Hepatic stellate cell (primary cell): ENCODE results near the gene SIGLEC14.
"Not testable (repeated sequence)": the region's sequence is repeated elsewhere in the genome, so short reads cannot be mapped to it uniquely, and the experiment has no call there.

Experiments
- DNase-seq: peaks from one replicate; pipeline ENCODE4 v3.0.0; 2011; ENCODE audit warnings: low spot score

The SIGLEC14 gene

DNA sequence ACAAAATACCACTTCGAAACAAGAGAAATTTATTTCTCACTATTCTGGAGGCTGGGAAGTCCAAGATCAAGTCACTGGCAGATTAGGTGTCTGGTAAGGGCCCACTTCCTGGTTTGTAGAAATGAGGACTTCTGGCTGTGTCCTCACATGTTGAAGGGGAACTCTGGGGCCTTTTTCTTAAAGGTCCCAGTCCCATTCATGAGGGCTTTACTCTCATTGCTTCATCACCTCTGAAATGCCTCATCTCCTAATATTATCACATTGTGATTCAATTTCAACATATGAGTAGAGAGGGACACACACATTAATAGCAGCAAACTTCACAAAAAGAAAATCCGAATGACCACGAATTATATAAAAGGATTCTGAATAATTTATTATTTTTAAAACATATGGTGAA, 21.6 kb upstream of the SIGLEC14 start:
- no peak for DNase-seq

- DNase-seq = no peak
Measured at GRCh38 chr19:51664997-51665396, 18.4 kb upstream of the SIGLEC14 start.

DNA sequence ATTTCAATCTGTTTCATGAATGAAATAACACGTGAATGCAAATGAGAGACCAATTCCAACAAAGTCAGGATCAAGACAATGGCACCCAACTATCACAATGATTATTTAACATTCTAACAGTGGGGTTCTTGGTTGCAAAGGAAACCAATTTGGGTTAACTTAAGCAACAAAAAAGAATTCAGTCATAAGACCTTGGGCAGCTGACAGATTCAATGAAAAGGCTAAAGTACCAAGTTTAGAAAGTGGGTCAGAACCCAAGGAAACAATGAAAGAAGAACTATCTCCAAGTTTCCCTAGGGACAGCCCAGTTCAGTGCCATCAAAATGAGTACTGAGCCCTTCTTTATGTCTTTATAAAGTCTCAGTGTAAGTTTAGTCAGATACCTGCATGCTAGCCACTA, 17.5 kb upstream of the SIGLEC14 start:
- no peak for DNase-seq

GRCh38 chr19:51663650-51664049, 17.0 kb upstream of the SIGLEC14 start:
- no peak for DNase-seq

DNA sequence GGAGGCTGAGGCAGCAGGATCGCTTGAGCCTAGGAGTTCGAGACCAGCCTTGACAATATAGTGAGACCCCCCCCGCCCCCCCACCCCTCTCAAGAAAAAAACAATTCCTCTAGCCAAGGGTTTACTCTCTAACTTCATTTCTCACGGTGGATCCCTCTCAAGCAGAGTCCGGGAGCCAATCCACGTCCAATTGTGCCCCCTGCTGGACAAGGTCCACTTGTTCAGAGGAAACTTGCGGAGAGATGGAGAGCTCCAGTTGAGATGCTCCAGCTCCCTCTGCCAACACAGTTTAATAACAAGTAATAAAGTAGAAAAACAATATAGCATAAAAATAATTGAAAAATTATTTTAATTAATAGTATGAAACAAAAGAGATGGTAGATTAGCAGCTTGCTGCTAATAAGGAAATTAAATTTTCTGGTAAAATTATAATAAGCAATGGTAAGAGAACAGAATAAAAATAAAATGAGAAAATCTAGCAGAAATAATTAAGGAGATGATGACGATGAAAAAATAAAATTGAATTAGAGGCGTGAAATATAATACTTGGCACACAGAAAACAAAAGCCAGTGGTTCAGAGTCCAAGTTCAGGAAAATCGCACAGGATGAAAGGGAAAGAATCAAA, 14.5 kb upstream of the SIGLEC14 start:
- peak; percentile 71 for DNase-seq

DNA sequence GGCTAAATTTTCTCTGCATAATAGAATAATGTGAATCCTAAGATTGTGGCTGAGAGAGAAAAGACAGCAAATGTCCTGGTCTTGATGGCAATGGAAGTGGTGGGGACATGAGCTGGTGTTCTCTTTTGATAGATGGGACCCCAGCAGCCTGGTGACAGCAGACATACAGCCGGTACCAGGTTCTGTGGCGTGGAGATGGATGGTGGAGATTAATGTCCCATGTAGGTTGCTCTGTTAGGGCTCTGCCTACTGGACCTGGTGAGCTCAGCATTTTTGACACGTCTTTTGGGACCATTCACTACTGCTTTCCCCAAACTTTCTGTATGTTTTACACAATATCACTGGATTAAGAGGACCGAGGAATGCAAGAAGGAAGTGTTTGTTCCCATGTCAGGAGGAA, 8.2 kb upstream of the SIGLEC14 start:
- DNase-seq = no peak

DNA sequence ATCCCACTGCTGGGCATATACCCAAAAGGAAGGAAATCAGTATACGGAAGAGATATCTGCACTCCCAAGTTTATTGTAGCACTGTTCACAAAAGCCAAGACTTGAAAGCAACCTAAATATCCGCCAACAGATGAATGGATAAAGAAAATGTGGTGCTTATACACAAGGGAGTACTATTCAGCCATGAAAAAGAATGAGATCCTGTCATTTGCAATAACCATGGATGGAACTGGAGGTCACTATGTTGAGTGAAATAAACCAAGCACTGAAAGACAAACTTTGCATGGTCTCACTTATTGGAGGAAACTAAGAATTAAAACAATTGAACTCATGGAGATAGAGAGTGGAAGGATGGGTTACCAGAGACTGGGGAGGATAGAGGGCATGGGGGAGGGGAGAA, 6.5 kb upstream of the SIGLEC14 start:
- DNase-seq = no peak

DNA sequence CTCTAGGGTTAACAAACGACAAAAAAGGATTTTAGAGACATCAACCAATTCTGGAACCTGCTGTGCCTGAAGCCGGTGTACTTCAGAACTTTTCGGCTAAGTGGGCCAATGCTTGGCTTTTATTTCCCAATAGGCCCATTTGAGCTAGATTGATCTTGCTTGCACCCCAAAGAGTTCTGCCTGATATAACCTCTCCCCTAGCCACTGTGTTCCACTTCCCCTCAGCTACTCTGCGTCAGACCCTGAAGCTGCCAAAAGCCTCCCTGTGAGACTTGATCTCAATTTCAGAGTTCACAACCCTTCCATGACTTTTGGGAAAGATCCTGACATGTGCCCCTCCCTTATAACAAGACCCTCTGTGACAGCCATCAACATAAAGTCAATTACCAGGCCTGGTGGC, 5.6 kb upstream of the SIGLEC14 start:
- no peak for DNase-seq

DNA sequence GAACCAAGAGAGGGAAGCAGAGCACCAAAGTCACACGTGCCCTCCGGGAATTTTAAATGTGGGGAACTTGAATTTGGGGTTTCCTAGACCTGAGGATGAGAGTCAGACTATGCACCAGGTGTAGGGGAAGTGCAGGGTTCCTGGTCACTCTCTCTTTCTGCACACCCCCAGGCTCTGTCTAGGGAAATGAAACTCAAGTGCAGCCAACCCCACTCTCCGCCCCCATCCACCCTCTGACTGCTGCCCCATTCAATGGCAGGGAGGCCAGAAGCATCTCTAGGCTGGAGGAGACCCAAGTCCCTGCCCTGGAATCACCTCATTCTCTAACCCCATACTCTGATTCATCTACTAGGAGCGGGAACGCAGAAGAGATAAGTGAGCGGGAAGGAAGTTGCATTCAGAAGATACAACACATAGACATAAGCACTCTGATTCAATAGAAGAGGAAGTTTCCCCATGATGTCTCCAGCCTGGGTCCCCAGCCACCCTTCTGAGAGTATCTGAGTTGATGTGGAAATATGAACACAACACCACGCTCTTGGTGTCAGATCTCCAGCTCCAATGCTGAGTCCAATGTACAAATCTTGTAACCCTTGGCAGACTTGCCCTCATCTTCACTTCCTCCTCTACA, 4.7 kb upstream of the SIGLEC14 start:
- DNase-seq = no peak

- DNase-seq = no peak
Measured at GRCh38 chr19:51647318-51647717, 693 bp upstream of the SIGLEC14 start.

- DNase-seq = no peak
Measured at GRCh38 chr19:51644636-51645271, 1.9 kb downstream of the SIGLEC14 start.

DNA sequence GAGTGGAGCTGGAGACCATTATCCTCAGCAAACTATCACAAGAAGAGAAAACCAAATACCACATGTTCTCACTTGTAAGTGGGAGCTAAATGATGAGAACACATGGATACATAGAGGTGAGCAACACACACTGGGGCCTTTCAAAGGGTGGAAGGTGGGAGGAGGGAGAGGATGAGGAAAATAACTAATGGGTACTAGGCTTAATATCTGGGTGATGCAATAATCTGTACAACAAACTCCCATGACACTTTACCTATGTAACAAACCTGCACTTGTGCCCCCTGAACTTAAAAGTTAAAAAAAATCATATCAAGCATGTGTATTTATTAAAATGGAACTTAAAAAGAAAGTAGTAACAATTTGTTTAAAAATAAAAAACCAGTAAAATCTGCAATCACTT, 5.0 kb downstream of the SIGLEC14 start:
- no peak for DNase-seq

- no peak for DNase-seq
Measured at GRCh38 chr19:51640386-51640785, 6.2 kb downstream of the SIGLEC14 start.

DNA sequence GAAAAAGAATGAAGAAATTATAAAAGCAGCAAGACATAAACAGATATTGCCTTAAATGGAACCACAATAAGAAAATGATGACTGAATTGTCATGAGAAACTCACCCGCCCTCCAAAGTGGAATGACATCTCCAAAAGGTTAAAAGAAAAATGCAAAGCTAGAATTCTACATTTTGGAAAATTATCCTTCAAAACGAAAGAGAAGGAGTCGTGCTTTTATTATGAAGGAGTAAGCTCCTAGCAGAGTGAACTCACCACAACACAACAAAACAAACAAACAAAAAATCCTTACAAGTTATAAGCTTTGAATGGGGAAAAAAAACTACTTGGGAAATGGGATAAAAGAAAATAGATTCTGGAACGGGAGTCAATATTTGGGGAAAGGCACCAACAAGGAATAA, 6.7 kb downstream of the SIGLEC14 start:
- DNase-seq = no peak

- DNase-seq = no peak
Measured at GRCh38 chr19:51637362-51637978, 9.2 kb downstream of the SIGLEC14 start.

GRCh38 chr19:51632126-51632525, 14.5 kb downstream of the SIGLEC14 start:
- DNase-seq = no peak

- not testable (repeated sequence) for DNase-seq
Measured at GRCh38 chr19:51630315-51630714, 16.3 kb downstream of the SIGLEC14 start, which contains the start of gene SIGLEC5. Gene SIGLEC5 (minus strand): TSS chr19:51630401. CDS start chr19:51630335, 66 bp downstream.

GRCh38 chr19:51628153-51628939, 18.3 kb downstream of the SIGLEC14 start:
- DNase-seq = no peak

- DNase-seq = no peak
Measured at GRCh38 chr19:51627491-51628138, 19.0 kb downstream of the SIGLEC14 start.

GRCh38 chr19:51626675-51627074, 19.9 kb downstream of the SIGLEC14 start:
- DNase-seq = no peak

DNA sequence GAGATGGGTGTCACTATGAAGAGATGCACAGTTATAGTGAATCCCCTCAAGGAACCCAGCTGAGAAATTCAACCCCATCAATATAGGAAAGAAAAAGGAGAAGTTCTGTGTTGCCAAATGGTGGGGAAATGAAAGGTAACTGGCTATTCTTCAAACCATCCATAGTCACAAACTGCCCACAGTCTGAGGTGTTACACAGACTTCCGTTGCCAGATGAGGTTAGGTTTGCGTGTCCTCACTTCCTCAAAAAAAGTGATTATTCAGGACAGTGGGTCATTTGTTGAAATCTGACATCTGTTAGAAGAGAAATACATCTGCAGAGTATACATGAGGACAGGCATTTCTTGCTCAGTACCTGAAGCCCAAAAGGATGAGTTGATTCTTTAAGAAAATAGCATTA, 25.4 kb downstream of the SIGLEC14 start:
- DNase-seq = no peak

GRCh38 chr19:51615991-51616390, 30.6 kb downstream of the SIGLEC14 start:
- no peak for DNase-seq
